GM18517 (cell line): ENCODE measurements around the gene TMEM260.
A peak's percentile ranks its signal among the peaks of the same experiment; 100 is the strongest.

Source experiments
- ATAC-seq: cut with Tn5 transposase; IDR thresholded peaks from one replicate; pipeline ENCODE4 v1.9.1; 2021; ENCODE audit warnings: mild to moderate bottlenecking, moderate library complexity; ENCODE audit not compliant: unreplicated experiment

TMEM260 gene

GRCh38 chr14:56579345-56580220, at the start of gene TMEM260:
Gene TMEM260 (plus strand): TSS chr14:56579798. CDS start chr14:56579915, 117 bp downstream.
- peak; percentile 94 for ATAC-seq

GRCh38 chr14:56532546-56532945, 47.1 kb upstream of the TMEM260 start:
- no peak for ATAC-seq

- no peak for ATAC-seq
Measured at GRCh38 chr14:56534656-56535055, 44.9 kb upstream of the TMEM260 start.

- ATAC-seq: no peak
Measured at GRCh38 chr14:56539862-56540261, 39.7 kb upstream of the TMEM260 start.

GRCh38 chr14:56543436-56543835, 36.2 kb upstream of the TMEM260 start:
- no peak for ATAC-seq

GRCh38 chr14:56549721-56550120, 29.9 kb upstream of the TMEM260 start:
- no peak for ATAC-seq

- no peak for ATAC-seq
Measured at GRCh38 chr14:56552615-56553014, 27.0 kb upstream of the TMEM260 start.

GRCh38 chr14:56554301-56554700, 25.3 kb upstream of the TMEM260 start:
- ATAC-seq: no peak

GRCh38 chr14:56555921-56556570, 23.6 kb upstream of the TMEM260 start:
- no peak for ATAC-seq

- ATAC-seq: no peak
Measured at GRCh38 chr14:56559182-56559581, 20.4 kb upstream of the TMEM260 start.

GRCh38 chr14:56561606-56562005, 18.0 kb upstream of the TMEM260 start:
- no peak for ATAC-seq

GRCh38 chr14:56562883-56563282, 16.7 kb upstream of the TMEM260 start:
- no peak for ATAC-seq

GRCh38 chr14:56569174-56569573, 10.4 kb upstream of the TMEM260 start:
- no peak for ATAC-seq

- ATAC-seq: no peak
Measured at GRCh38 chr14:56570295-56570694, 9.3 kb upstream of the TMEM260 start.

- ATAC-seq: no peak
Measured at GRCh38 chr14:56580221-56580711, 668 bp downstream of the TMEM260 start.

- no peak for ATAC-seq
Measured at GRCh38 chr14:56581041-56581727, 1.6 kb downstream of the TMEM260 start.

GRCh38 chr14:56585461-56586084, 6.0 kb downstream of the TMEM260 start:
- ATAC-seq: no peak

GRCh38 chr14:56587701-56588100, 8.1 kb downstream of the TMEM260 start:
- ATAC-seq: no peak

- no peak for ATAC-seq
Measured at GRCh38 chr14:56590535-56590960, 10.9 kb downstream of the TMEM260 start.

- no peak for ATAC-seq
Measured at GRCh38 chr14:56592746-56593544, 13.3 kb downstream of the TMEM260 start.
